Stomach smooth muscle (tissue), 2 donors: ENCODE data around the gene KYNU.
"Not testable (repeated sequence)": the region's sequence is repeated elsewhere in the genome, so short reads cannot be mapped to it uniquely, and the experiment has no call there.

Source experiments
- H3K27ac ChIP-seq: one replicate; pipeline ENCODE4 v1.7.0; 2013; ENCODE audit warnings: mild to moderate bottlenecking, low read length, inconsistent platforms
- H3K27me3 ChIP-seq, 2 donors: one replicate each; pipeline ENCODE4 v1.7.0; 2013; ENCODE audit warnings: low read length in 2 of 2; ENCODE audit not compliant: insufficient read depth in 2 of 2, control insufficient read depth in 1 of 2
- H3K36me3 ChIP-seq, 2 donors: one replicate each; pipeline ENCODE4 v1.7.0; 2013; ENCODE audit warnings: low read length in 2 of 2; ENCODE audit not compliant: control insufficient read depth in 2 of 2, insufficient read depth in 2 of 2
- H3K4me1 ChIP-seq: one replicate; pipeline ENCODE4 v1.7.0; 2013; ENCODE audit warnings: low read length; ENCODE audit not compliant: control insufficient read depth, insufficient read depth
- H3K4me3 ChIP-seq, 2 donors: one replicate each; pipeline ENCODE4 v1.7.0; 2013; ENCODE audit warnings: low read length in 2 of 2
- H3K9ac ChIP-seq, 2 donors: one replicate each; pipeline ENCODE4 v1.7.0; 2013; ENCODE audit warnings: low read length in 2 of 2, mild to moderate bottlenecking in 1 of 2
- H3K9me3 ChIP-seq, 2 donors: one replicate each; pipeline ENCODE4 v1.7.0; 2013; ENCODE audit warnings: low read length in 2 of 2; ENCODE audit not compliant: control insufficient read depth in 2 of 2
- donor health status: healthy.
- donor health status: Pancreatic carcinoma.

KYNU gene

DNA sequence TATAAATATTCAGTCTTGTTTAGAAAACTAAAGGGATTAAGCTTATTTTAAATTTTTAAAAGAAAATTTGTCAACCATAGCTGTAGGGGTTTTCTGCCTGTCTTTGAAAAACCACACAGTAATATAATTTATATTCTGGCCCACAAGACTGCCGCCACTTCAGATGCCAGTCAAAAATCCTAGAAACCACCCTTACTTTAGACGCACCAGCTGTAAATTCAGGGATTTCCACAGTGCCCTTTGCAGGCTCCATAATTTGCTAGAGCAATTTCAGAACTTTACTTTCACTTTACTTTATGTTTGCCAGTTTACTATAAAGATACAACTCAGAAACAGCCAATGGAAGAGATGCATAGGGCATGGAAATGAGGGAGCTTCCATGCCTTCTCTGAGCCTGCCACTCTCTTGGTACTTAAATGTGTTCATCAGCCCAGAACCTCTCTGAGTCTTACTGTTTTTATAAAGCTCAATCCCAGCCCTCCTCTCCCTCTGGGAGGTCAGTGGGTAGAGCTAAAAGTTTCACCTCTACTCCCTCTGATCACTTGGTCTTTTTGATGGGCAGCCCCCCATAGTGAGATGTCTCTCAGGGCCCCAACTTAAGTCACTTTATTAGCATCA, 63.3 kb downstream of the KYNU start:
- no peaks in the 10 kb centered on the region for H3K9me3 ChIP-seq
- no peak overlapping the region for H3K4me3 ChIP-seq
- H3K9ac ChIP-seq = no peak overlapping the region
- no peak overlapping the region for H3K27ac ChIP-seq
- no peaks in the 10 kb centered on the region for H3K36me3 ChIP-seq
- H3K27me3 ChIP-seq = no peaks in the 10 kb centered on the region
- H3K4me1 ChIP-seq = no peaks in the 10 kb centered on the region

DNA sequence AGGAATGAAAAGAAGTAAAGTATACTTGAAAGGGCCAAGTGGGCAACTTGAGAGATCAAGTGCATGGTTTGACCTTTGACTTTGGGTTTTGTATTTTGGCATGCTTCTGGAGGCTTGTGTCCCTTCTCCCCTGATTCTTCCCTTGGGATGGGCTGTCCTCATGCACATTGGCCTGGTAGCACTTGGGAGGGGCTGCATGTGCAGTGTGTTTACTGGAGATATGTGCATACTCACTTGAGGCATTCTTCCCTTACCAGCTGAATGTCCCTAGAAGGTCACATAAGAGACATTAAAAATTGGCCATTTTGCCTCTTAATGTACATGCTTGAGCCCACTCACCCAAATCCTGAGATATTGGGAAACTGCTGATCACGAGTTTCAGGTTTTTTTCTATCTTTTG, 65.2 kb downstream of the KYNU start:
- H3K9me3 ChIP-seq = no peaks in the 10 kb centered on the region
- H3K27me3 ChIP-seq = no peaks in the 10 kb centered on the region
- H3K9ac ChIP-seq = no peak overlapping the region
- no peaks in the 10 kb centered on the region for H3K36me3 ChIP-seq
- H3K27ac ChIP-seq = no peak overlapping the region
- H3K4me3 ChIP-seq = no peak overlapping the region
- H3K4me1 ChIP-seq = no peaks in the 10 kb centered on the region

DNA sequence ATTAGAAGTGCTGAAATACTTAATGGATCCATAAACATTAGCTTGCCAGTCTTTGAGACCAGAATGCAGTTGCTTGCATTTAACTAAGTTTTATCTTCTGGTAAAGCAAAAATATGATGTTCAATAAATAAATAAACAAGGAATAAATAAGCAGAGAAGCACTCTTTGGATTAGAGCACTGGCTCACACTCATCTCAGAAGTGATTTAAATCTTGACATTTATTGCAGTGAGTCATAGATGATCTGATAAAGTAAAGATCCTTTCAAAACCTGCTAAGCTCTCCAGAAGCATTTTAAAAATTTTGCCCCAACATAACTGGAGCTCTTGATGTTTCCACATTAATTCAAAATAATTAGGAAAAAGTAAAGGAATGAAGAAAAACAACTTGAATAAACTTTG, 66.8 kb downstream of the KYNU start:
- Histone ChIP-seq H3K27me3 (no peaks in the 10 kb centered on the region), H3K9me3 (no peaks in the 10 kb centered on the region), H3K36me3 (no peaks in the 10 kb centered on the region), H3K4me1 (no peaks in the 10 kb centered on the region), H3K27ac (no peak overlapping the region), H3K4me3 (no peak overlapping the region), H3K9ac (no peak overlapping the region)

DNA sequence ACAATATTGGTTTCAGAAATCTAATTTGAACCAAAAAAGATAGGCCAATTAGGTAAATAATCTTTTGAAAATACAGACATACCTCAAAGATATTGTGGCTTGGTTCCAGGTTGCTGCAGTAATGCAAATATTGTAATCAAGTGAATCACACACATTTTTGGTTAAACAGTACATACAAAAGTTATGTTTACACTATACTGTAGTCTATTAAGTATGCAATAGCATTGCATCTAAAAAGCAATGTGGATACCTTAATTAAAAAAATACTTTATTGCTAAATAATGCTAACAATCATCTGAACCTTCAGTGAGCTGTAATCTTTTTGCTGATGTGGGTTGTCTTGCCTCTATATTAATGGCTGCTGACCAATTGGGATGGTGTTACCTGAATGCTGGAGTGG, 67.3 kb downstream of the KYNU start:
- no peak overlapping the region for H3K4me3 ChIP-seq
- no peak overlapping the region for H3K9ac ChIP-seq
- H3K4me1 ChIP-seq = no peaks in the 10 kb centered on the region
- no peak overlapping the region for H3K27ac ChIP-seq
- H3K9me3 ChIP-seq = no peaks in the 10 kb centered on the region
- no peaks in the 10 kb centered on the region for H3K27me3 ChIP-seq
- no peaks in the 10 kb centered on the region for H3K36me3 ChIP-seq

DNA sequence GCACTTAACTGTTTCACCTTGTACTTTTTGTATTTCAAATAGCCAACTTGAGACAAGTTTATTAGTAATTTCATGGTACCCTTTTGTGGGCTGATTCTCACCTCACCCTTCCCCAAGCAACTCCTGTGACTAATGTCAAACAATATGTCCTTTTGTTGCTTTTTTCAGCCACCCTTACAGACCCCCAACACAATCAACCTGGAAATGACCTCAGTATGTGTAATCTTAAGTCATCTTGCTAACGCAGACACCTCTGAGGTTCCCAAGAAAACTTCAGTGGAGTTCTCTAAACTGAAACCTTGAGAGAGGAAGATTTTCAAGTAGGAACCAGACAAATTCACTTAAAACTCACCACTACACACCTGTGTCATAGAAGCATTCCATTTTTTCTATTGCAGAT, 69.5 kb downstream of the KYNU start:
- Histone ChIP-seq H3K27me3 (no peaks in the 10 kb centered on the region), H3K4me3 (no peak overlapping the region), H3K9me3 (no peaks in the 10 kb centered on the region), H3K36me3 (no peaks in the 10 kb centered on the region), H3K27ac (no peak overlapping the region), H3K4me1 (no peaks in the 10 kb centered on the region), H3K9ac (no peak overlapping the region)

DNA sequence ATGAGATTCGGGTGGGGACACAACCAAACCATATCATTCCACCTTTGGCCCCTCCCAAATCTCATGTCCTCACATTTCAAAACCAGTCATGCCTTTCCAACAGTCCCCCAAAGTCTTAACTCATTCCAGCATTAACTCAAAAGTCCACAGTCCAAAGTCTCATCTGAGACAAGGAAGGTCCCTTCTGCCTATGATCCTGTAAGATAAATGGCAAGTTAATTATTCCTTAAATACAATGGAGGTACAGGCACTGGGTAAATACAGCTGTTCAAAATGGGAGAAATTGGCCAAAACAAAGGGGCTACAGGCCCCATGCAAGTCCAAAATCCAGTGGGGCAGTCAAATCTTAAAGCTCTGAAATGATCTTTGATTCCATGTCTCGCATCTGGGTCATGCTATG, 71.3 kb downstream of the KYNU start:
- H3K4me1 ChIP-seq, H3K27ac ChIP-seq, H3K27me3 ChIP-seq, H3K4me3 ChIP-seq, H3K36me3 ChIP-seq, H3K9me3 ChIP-seq, H3K9ac ChIP-seq: not testable (repeated sequence)

DNA sequence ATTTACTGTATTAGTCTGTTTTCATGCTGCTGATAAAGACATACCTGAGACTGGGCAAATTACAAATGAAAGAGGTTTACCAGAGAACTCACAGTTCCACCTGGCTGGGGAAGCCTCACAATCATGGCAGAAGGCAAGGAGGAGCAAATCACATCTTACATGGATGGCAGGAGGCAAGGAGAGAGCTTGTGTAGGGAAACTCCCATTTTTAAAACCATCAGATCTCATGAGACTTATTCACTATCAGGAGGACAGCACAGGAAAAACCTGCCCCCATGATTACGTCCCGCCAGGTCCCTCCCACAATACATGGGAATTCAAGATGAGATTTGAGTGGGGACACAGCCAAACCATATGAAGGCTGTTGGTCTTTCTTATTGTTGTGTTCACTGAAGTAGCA, 72.9 kb downstream of the KYNU start:
- not testable (repeated sequence) for H3K27me3 ChIP-seq, H3K27ac ChIP-seq, H3K9ac ChIP-seq, H3K4me1 ChIP-seq, H3K36me3 ChIP-seq, H3K9me3 ChIP-seq, H3K4me3 ChIP-seq

DNA sequence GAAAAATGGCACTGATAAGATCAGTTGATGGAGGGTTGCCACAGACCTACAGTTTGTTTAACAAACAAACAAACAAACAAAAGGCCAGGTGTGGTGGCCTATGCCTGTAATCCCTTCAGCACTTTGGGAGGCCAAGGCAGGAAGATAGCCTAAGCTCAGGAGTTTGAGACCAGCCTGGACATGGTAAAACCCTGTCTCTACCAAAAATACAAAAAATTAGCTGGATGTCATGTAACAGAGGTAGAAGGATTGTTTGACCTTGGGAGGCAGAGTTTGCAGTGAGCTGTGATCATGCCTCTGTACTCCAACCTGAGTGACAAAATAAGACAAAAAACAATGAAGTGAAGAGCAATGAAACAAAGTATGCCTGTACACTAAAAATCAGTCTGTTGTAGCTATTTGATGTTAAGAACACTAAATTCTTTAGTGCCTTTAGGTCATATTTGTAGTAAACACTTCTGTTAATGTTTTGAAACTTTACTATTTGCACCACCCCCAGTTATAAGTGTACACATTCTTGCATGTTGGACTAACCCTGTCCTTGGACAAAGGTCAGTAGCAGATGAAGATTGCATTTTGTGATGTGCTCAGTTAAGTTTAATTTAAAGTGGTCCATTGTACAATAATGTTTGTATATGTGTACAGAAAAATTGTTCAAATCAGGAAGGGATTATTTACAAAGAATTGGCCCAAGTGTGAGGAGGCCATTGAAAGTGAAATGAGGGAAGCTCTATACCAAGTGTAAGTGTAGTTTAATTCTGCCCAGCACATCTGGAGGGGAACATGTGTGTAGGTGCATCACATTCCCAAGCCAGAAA, 73.9 kb downstream of the KYNU start:
- H3K36me3 ChIP-seq = no peaks in the 10 kb centered on the region
- no peak overlapping the region for H3K27ac ChIP-seq
- no peaks in the 10 kb centered on the region for H3K27me3 ChIP-seq
- no peaks in the 10 kb centered on the region for H3K4me1 ChIP-seq
- no peak overlapping the region for H3K4me3 ChIP-seq
- no peak overlapping the region for H3K9ac ChIP-seq
- H3K9me3 ChIP-seq = no peaks in the 10 kb centered on the region

DNA sequence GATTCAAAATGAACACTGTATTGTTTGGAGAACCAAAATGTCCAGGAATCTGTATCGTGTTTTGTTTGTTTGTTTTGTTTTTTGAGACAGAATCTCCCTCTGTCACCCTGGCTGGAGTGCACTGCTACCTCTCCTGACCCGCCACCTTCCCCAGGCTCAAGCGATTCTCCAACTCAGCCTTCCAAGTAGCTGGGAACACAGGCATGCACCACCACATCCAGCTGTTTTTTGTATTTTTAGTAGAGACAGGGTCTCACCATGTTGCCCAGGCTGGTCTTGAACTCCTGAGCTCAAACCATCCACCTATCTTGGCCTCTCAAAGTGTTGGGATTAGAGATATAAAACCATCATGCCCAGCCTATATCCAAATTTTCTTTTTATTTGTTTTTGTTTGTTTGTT, 74.6 kb downstream of the KYNU start:
- no peaks in the 10 kb centered on the region for H3K4me1 ChIP-seq

DNA sequence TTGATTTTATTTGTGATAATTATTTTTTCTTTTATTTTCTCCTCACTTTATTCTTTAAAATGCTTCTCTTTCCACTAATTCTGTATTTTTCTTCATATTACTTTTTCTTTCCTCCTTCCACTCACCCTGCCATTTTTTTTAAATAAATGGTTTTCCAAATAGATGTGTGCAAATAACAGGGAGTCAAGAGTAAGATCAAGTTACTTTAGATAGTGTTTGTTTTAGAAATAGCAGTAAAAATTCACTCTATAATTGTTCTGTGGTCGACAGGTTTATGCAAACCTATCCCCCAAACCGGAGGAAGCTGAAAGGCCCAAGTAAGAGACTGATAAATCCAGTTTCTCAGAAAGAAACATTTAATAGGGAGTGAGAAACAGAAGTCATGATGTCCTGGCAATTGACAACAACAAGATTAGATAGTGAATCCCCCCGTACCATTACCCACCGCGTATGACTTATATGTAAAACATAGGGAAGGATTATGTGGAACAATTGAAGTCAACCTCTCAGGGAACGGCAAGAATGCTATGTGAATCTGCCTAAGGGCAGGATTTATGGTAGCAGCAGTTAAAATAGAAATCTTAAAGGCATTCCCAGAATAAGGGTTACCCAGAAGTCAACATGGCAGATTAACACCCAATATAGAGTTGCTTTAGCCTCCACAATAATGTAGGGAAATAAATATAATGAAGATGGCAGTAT, 75.5 kb downstream of the KYNU start:
- Histone ChIP-seq H3K36me3 (no peaks in the 10 kb centered on the region), H3K9ac (no peak overlapping the region), H3K4me3 (no peak overlapping the region), H3K27me3 (no peaks in the 10 kb centered on the region), H3K9me3 (no peaks in the 10 kb centered on the region), H3K4me1 (no peaks in the 10 kb centered on the region), H3K27ac (no peak overlapping the region)

More for the DNA sequence above, 74.6 kb downstream of the KYNU start:
- Histone ChIP-seq H3K27ac (no peak overlapping the region), H3K36me3 (no peaks in the 10 kb centered on the region), H3K9me3 (no peaks in the 10 kb centered on the region), H3K4me3 (no peak overlapping the region), H3K9ac (no peak overlapping the region), H3K27me3 (no peaks in the 10 kb centered on the region)

DNA sequence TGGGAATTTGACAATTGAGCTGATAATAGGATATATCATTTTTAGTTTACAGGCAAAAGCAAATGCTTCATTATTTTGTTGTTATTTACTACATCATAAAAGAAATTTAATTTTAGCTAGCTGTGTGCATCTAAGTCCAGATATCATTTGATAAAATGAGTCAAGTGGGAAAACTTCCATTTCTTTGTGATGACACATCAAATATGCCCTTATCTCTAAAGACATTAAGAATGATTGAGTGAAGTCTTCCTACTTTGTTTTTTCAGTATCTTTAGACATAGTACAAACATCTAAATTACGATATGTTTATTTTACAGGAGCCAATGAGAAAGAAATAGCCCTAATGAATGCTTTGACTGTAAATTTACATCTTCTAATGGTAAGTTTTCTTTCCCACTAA, 77.0 kb downstream of the KYNU start:
- Histone ChIP-seq H3K27me3 (no peaks in the 10 kb centered on the region), H3K36me3 (no peaks in the 10 kb centered on the region), H3K4me1 (no peaks in the 10 kb centered on the region), H3K9me3 (no peaks in the 10 kb centered on the region), H3K27ac (no peak overlapping the region), H3K4me3 (no peak overlapping the region), H3K9ac (no peak overlapping the region)
